IMR-90 (cell line): ENCODE results near the gene PCDHGA9.

Experiments used
- CHD1 ChIP-seq: IDR thresholded peaks from 2 replicates; pipeline ENCODE4 v1.6.1; 2012; ENCODE audit warnings: low read depth, low read length, improper control_type of control experiment
- MAZ ChIP-seq: IDR thresholded peaks from 2 replicates; pipeline ENCODE4 v1.6.1; 2012; ENCODE audit warnings: low read depth, mild to moderate bottlenecking, low read length, improper control_type of control experiment, moderate library complexity, borderline replicate concordance
- MXI1 ChIP-seq: IDR thresholded peaks from 2 replicates; pipeline ENCODE4 v1.6.1; 2012; ENCODE audit warnings: low read depth, mild to moderate bottlenecking, low read length, moderate library complexity, borderline replicate concordance
- SMC3 ChIP-seq: fragments of 150-350 bp; IDR thresholded peaks from 2 replicates; pipeline ENCODE4 v1.6.1; 2016; ENCODE audit warnings: low read depth, mild to moderate bottlenecking, antibody characterized with exemption, low read length, moderate library complexity
- TF ChIP-seq, protein P1 (sequence below): conservative IDR thresholded peaks from 2 replicates; pipeline ENCODE4 v1.5.1; 2012; ENCODE audit warnings: mild to moderate bottlenecking, low read depth, low read length, improper control_type of control experiment

DNA sequence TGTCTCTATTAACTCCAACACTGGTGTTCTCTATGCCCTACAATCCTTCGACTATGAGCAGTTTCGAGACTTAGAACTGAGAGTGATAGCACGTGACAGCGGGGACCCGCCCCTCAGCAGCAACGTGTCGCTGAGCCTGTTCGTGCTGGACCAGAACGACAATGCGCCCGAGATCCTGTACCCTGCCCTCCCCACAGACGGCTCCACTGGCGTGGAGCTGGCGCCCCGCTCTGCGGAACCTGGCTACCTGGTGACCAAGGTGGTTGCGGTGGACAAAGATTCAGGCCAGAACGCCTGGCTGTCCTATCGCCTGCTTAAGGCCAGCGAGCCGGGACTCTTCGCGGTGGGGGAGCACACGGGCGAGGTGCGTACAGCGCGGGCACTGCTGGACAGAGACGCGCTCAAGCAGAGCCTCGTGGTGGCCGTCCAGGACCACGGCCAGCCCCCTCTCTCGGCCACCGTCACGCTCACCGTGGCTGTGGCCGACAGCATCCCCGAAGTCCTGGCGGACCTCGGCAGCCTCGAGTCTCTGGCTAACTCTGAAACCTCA lies 20.2 kb downstream of the PCDHGA9 start:
- TF ChIP-seq, protein P1, sequence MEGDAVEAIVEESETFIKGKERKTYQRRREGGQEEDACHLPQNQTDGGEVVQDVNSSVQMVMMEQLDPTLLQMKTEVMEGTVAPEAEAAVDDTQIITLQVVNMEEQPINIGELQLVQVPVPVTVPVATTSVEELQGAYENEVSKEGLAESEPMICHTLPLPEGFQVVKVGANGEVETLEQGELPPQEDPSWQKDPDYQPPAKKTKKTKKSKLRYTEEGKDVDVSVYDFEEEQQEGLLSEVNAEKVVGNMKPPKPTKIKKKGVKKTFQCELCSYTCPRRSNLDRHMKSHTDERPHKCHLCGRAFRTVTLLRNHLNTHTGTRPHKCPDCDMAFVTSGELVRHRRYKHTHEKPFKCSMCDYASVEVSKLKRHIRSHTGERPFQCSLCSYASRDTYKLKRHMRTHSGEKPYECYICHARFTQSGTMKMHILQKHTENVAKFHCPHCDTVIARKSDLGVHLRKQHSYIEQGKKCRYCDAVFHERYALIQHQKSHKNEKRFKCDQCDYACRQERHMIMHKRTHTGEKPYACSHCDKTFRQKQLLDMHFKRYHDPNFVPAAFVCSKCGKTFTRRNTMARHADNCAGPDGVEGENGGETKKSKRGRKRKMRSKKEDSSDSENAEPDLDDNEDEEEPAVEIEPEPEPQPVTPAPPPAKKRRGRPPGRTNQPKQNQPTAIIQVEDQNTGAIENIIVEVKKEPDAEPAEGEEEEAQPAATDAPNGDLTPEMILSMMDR = no peak
- TF ChIP-seq SMC3 (no peak), CHD1 (no peak), MXI1 (0 out of 2 replicates have a peak, but pooled peaks have one; percentile 36), MAZ (no peak)
